GM12891 (cell line): ENCODE results near the gene FHDC1.

ENCODE experiments used
- POLR2A ChIP-seq: IDR thresholded peaks from 2 replicates; pipeline ENCODE4 v1.6.1; 2011; ENCODE audit warnings: low read depth, low read length, control low read depth
- POLR2AphosphoS5 ChIP-seq: IDR thresholded peaks from 2 replicates; pipeline ENCODE4 v1.6.1; 2011; ENCODE audit warnings: low read depth, low read length, control low read depth
- SPI1 ChIP-seq: IDR thresholded peaks from 2 replicates; pipeline ENCODE4 v1.6.1; 2011; ENCODE audit warnings: low read depth, low read length, control low read depth
- TAF1 ChIP-seq: IDR thresholded peaks from 2 replicates; pipeline ENCODE4 v1.6.1; 2011; ENCODE audit warnings: low read depth, low read length, control low read depth

GRCh38 chr4:152975380-152976211 is 39.5 kb downstream of the FHDC1 start:
- TF ChIP-seq POLR2A (no peak), SPI1 (no peak), TAF1 (no peak), POLR2AphosphoS5 (no peak)
